ENCODE results near the gene LTBP1.

LTBP1 gene

DNA sequence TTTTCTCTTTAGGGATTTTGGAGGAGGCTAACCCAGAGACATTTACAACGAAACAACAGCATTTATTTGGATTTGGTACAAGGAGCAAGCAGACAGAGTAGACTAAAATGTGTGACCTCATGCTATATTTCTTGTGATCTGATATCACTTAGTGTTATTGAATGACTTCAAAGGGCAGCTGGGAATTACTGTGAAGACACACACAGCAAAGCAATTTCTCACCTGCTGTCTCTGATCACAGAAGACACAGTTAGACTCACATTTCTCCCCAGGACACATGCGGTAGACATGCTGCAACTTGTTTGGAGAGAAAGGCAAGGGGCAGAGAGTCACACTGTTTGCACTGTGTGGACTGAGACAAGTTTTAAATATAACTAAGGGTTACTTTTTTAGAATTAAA lies 67.5 kb downstream of the LTBP1 start:
- no peak for DNase-seq

- DNase-seq, result no peak
These were observed 68.8 kb downstream of the LTBP1 start for GRCh38 chr2:33015421-33016142.

- DNase-seq, result no peak
These were observed 71.5 kb downstream of the LTBP1 start for GRCh38 chr2:33018271-33018670.

GRCh38 chr2:33019796-33020195 lies 73.0 kb downstream of the LTBP1 start:
- DNase-seq, result no peak

DNA sequence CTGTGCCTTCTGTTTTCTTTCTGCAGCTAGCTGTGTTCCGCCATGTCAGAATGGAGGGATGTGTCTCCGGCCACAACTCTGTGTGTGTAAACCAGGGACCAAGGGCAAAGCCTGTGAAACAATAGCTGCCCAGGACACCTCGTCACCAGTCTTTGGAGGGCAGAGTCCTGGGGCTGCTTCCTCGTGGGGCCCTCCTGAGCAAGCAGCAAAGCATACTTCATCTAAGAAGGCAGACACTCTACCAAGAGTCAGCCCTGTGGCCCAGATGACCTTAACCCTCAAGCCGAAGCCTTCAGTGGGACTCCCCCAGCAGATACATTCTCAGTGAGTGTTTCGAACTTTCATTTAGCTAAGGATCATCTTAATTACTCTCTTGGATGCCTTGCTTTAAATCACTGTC lies 74.1 kb downstream of the LTBP1 start:
- no peak for DNase-seq

- DNase-seq, result no peak
These were observed 74.9 kb downstream of the LTBP1 start for GRCh38 chr2:33021542-33022227.

- DNase-seq, result no peak
These were observed 75.7 kb downstream of the LTBP1 start for GRCh38 chr2:33022395-33022985.

DNA sequence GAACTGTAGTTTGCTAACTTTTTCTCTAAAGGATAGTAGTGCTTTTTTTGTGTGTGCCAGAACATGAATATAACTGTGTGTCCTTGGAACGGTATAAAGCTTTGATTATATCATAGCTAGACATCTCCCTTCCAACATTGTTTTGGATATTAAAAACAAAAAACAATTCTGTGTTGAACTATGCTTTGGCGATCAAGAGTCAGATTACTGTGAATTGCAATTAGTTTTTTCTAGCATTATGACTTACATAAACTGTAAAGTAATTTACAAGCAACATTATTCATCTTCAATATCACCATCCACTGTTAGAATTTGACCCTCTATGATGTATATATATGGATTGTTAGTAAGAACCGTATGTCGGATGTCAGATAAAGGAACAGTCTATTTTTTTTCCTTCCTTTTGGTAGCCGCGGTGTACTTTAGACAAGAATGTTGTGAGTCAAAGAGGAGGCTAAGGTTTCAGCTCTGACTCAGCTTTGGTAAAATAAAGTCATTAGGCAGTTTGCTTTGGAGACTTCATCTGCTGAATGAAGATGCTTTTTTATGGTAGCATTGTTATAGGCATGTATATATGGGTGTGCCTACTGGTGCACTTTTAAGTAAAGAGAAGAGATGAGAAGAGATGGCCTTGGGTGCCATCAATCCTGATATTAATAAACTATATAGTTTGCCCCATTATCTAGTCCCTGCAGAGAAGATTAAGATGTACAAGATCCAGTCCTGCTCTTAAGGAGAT lies 76.4 kb downstream of the LTBP1 start:
- DNase-seq, result no peak

DNA sequence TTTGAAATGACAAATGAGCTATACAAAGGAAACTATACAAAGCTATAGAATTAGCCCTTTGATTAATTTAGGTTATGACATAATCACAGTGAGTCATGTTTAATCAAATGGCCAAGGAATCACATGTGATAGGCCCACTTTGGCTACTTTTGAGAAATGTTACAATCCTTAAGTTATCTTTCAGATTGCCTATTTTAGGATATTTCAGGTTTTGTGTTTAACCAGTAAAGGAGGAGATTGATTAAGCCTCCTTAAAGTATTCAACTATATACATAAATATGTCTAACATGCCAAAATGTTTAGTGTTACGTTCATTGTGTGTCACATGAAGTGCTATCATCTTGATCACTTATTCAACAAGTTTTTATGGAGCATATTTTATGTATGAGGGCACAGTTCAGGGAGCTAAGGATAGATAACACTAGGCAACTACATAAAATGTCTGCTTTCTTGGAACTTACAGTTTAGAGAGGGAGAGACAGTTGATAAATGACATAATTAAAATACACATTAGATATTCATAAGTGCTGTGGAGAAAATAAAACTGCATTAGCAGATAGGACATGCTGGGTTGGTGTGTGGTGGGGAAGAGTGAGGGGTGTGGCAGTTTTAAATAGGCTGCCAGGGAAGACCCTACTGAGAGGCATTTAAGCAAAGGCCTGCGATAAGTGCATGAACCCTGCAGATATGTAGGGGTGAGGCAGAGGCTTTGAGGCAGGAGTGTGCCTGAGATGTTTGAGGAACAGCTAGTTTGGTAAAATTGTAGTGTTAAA lies 77.2 kb downstream of the LTBP1 start:
- DNase-seq, result no peak

GRCh38 chr2:33024758-33025157 lies 78.0 kb downstream of the LTBP1 start:
- no peak for DNase-seq

DNA sequence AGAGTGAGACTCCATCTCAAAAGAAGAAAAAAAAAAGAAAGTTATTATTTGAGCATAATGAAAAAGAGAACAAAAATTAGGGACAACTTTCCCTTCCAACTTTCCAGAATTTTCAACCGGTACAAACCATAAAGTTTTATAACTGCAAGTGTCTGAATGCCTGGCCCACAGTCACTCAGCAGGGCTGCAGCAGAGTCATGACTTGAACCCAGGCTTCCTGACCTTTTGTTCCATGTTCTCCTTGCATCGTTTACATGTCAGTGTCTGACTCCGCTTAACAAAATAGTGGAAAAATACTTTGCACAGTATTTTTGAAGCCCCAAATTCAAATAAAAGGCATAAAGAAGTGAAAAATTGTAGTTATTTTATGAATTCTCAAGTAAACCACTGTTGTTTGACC lies 82.7 kb downstream of the LTBP1 start:
- no peak for DNase-seq

DNA sequence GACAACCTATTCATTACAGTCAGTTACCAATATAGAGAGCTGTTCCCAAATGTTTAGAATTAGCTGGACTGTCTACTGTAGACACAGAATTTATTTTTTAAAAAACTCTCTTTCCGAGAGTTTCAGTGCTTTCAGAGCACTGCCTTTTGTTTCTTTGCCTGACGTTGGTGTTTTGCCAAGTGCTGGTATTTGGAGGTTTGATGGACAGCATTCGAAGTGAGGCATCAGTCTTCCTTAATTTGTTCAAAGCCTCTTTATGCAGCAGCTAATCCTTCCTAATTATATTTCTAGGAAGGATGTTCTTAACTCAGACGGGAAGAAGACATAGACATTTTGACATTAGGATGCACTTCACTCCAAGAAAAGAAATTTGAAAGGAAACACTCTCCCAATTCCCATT lies 83.2 kb downstream of the LTBP1 start:
- no peak for DNase-seq

- no peak for DNase-seq
These were observed 83.6 kb downstream of the LTBP1 start for GRCh38 chr2:33030326-33030725.

GRCh38 chr2:33032245-33032644 lies 85.5 kb downstream of the LTBP1 start:
- no peak for DNase-seq

- DNase-seq, result no peak
These were observed 86.9 kb downstream of the LTBP1 start for GRCh38 chr2:33033606-33034081.

GRCh38 chr2:33034784-33035183 lies 88.0 kb downstream of the LTBP1 start:
- no peak for DNase-seq

- DNase-seq, result no peak
These were observed 91.5 kb downstream of the LTBP1 start for GRCh38 chr2:33038230-33038629.

GRCh38 chr2:33038799-33039198 lies 92.0 kb downstream of the LTBP1 start:
- DNase-seq, result no peak

DNA sequence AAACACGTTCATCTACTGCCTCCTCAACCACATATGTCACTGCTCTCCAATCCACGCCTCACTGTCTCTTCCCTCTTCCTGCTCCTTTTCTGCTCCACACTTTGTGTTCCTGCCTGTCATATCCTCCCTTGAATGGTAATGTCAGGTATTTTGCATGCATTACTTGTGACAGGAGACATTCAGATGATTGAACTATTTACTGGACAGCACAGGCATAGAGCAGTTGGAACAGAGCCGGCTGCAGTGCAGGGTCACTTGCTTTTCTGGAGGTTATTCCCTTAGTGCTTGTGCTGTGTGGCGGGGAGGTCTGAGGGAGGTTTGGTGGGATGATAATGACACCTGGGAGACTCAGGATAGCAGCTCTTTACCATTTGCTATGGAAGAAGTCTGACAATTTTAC lies 93.8 kb downstream of the LTBP1 start:
- DNase-seq, result no peak

DNA sequence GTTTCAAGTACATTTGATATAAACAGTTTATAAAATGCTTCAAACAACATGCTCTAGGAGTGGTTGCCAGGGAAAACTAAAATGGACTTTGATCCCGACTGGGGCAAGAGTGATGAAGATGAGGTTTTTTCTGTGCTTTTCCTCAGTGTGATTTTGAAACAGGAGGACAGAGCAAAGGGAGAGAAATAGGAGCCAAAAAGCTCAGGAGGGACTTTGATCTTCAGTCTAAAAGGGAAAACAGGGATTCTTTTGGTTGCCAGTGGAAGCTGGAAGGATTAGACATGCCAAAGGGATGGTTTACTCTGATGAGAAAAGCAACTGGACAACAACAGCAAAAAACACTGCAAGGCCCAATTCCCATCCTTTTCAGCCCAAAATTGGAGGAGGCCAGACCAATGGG lies 95.5 kb downstream of the LTBP1 start:
- DNase-seq, result no peak

DNA sequence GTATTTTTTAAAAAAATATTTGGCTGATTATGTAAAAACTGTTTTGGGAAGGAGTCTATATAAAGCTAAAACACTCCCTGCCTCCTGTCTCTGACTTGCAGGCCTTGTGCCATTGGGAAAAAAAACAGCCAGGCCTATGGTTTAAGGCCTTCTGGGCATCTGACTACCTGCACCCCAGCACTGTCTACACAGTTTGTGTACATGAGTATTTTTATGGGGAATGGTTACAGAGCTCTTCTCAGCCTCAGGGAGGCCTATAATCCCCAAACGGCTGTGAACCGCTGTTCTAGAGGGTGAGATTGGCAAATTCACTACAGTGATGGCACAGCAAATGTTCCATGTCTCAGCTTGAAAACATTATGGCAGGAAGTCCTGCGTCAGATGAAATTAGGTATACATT lies 96.1 kb downstream of the LTBP1 start:
- DNase-seq, result no peak

DNA sequence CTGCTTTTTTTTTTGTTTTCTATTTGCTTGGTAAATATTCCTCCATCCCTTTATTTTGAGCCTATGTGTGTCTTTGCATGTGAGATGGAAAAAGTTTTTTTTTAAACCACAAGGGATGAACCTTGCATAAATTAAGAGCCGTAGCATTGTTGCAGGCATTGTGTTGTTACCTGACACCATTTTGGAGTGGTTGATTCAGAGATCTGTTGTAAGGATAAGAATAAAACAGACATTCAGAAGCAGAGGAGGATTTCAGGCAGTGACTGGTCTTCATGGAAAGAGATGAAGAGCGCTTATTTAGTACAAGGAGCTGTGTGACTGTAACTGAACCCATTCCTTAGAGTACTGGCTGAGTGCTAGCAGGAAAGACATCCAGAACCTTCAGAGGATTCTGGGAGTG lies 101.2 kb downstream of the LTBP1 start:
- DNase-seq, result no peak
